Measurements from ENCODE around the gene DVL2.
A peak's percentile ranks its signal among the peaks of the same experiment; 100 is the strongest.

Gene DVL2

GRCh38 chr17:7266784-7267183 is 32.5 kb upstream of the DVL2 start:
- H3K4me3 ChIP-seq, result no peak overlapping the region
- no peaks in the 10 kb centered on the region for H3K9me3 ChIP-seq (ENCODE audit: low read depth, low read length)
- DNase-seq (ENCODE audit: low read depth, low spot score), result no peak
- no peaks in the 10 kb centered on the region for H3K36me3 ChIP-seq (ENCODE audit: insufficient read depth, low read length)
- no peak overlapping the region for H3K9ac ChIP-seq (ENCODE audit: insufficient read length)
- no peak for TF ChIP-seq EZH2 (IDR thresholded peaks at IDR 0.05)
- TF ChIP-seq POLR2AphosphoS5 (IDR thresholded peaks at IDR 0.05; ENCODE audit: borderline replicate concordance, low read depth, low read length), result no peak
- no peak for TF ChIP-seq FOXP2 (optimal IDR thresholded peaks at IDR 0.05; ENCODE audit: control extremely low read depth, extremely low read length, insufficient read depth)
- H3K27ac ChIP-seq, result no peak overlapping the region

DNA sequence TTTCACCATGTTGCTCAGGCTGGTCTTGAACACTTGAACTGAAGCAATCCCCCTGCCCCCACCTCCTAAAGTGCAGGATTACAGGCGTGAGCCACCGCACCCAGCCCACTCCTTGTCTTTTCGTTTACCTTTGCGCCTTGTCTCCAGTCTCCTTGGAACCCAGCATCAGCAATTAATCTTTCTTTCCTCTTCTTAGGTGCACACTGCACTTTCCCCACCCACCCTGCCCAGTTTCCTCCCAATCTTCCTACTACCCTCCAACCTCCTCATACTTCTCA is 29.4 kb upstream of the DVL2 start:
- Histone ChIP-seq H3K4me3 (no peak overlapping the region), H3K9ac (ENCODE audit: insufficient read length) (no peak overlapping the region), H3K9me3 (ENCODE audit: low read depth, low read length) (no peaks in the 10 kb centered on the region), H3K27ac (no peak overlapping the region), H3K36me3 (ENCODE audit: insufficient read depth, low read length) (peaks cover 13% of the 10 kb centered on the region)
- no peak for DNase-seq (ENCODE audit: low read depth, low spot score)
- TF ChIP-seq EZH2 (IDR thresholded peaks at IDR 0.05) (no peak), FOXP2 (optimal IDR thresholded peaks at IDR 0.05; ENCODE audit: control extremely low read depth, extremely low read length, insufficient read depth) (no peak), POLR2AphosphoS5 (IDR thresholded peaks at IDR 0.05; ENCODE audit: borderline replicate concordance, low read depth, low read length) (no peak)

DNA sequence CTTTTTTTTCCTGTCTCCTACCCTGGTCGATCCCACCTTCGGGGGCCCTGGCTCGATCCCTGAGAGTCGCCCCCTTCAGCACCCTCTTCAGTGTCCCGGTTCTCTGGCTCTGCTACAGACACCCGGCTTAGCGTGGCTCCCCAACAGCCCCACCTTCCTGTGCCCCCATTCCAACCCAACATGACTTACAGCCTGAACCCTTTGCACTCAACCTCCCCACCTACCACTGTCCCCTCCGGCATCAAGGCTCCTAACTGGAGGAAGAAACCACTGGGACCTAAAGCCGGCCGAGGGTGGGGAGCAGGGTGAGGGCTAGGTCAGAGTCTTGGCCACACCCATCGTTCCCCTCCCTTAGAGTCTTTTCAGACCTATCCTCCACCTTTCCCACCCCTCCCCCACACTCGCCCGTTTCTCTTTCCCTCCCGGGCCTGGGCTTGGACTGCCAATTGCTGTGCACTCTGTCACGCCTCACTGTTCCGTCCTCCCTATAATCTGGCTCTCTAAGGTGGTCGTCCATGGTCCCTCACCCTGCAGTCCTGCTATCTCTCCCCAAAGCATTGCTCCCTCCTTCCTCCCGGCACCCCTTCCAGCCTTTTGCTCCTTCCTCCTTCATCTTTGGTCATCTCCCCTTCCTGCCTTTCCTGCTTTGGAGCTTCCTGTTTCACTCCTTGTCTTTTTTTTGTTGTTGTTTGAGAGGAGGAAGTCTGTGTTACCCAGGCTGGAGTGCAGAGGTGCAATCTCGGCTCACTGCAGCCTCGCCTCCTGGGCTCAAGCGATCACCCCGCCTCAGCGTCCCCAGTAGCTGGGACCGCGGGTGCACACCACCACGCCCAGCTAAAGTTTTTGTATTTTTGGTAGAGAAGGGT is 28.9 kb upstream of the DVL2 start:
- H3K9ac ChIP-seq (ENCODE audit: insufficient read length), result no peak overlapping the region
- no peak for TF ChIP-seq FOXP2 (optimal IDR thresholded peaks at IDR 0.05; ENCODE audit: control extremely low read depth, extremely low read length, insufficient read depth)
- no peak for TF ChIP-seq POLR2AphosphoS5 (IDR thresholded peaks at IDR 0.05; ENCODE audit: borderline replicate concordance, low read depth, low read length)
- TF ChIP-seq EZH2 (IDR thresholded peaks at IDR 0.05), result no peak
- DNase-seq (ENCODE audit: low read depth, low spot score), result no peak
- H3K9me3 ChIP-seq (ENCODE audit: low read depth, low read length), result no peaks in the 10 kb centered on the region
- H3K27ac ChIP-seq, result no peak overlapping the region
- H3K4me3 ChIP-seq, result no peak overlapping the region
- H3K36me3 ChIP-seq (ENCODE audit: insufficient read depth, low read length), result peaks cover 17% of the 10 kb centered on the region

- peaks cover 17% of the 10 kb centered on the region for H3K36me3 ChIP-seq (ENCODE audit: insufficient read depth, low read length)
- TF ChIP-seq POLR2AphosphoS5 (IDR thresholded peaks at IDR 0.05; ENCODE audit: borderline replicate concordance, low read depth, low read length) (no peak), FOXP2 (optimal IDR thresholded peaks at IDR 0.05; ENCODE audit: control extremely low read depth, extremely low read length, insufficient read depth) (no peak), EZH2 (IDR thresholded peaks at IDR 0.05) (no peak)
- H3K27ac ChIP-seq, result no peak within 1 kb of the TSS
- no peak for DNase-seq (ENCODE audit: low read depth, low spot score)
- no peaks in the 10 kb centered on the region for H3K9me3 ChIP-seq (ENCODE audit: low read depth, low read length)
- no peak within 1 kb of the TSS for H3K4me3 ChIP-seq
- no peak within 1 kb of the TSS for H3K9ac ChIP-seq (ENCODE audit: insufficient read length)
Measured at GRCh38 chr17:7262192-7262934, 28.0 kb upstream of the DVL2 start, which contains the start of gene CLDN7. Gene CLDN7, minus strand, starts transcription at chr17:7262478. Its CDS starts 435 bp downstream, at chr17:7262043.

- Histone ChIP-seq H3K36me3 (ENCODE audit: insufficient read depth, low read length) (peaks cover 17% of the 10 kb centered on the region), H3K9me3 (ENCODE audit: low read depth, low read length) (no peaks in the 10 kb centered on the region), H3K4me3 (no peak overlapping the region), H3K9ac (ENCODE audit: insufficient read length) (no peak overlapping the region), H3K27ac (no peak overlapping the region)
- no peak for TF ChIP-seq EZH2 (IDR thresholded peaks at IDR 0.05)
- TF ChIP-seq POLR2AphosphoS5 (IDR thresholded peaks at IDR 0.05; ENCODE audit: borderline replicate concordance, low read depth, low read length), result no peak
- TF ChIP-seq FOXP2 (optimal IDR thresholded peaks at IDR 0.05; ENCODE audit: control extremely low read depth, extremely low read length, insufficient read depth), result no peak
- DNase-seq (ENCODE audit: low read depth, low spot score), result no peak
Measured at GRCh38 chr17:7261379-7262191, 27.3 kb upstream of the DVL2 start.

DNA sequence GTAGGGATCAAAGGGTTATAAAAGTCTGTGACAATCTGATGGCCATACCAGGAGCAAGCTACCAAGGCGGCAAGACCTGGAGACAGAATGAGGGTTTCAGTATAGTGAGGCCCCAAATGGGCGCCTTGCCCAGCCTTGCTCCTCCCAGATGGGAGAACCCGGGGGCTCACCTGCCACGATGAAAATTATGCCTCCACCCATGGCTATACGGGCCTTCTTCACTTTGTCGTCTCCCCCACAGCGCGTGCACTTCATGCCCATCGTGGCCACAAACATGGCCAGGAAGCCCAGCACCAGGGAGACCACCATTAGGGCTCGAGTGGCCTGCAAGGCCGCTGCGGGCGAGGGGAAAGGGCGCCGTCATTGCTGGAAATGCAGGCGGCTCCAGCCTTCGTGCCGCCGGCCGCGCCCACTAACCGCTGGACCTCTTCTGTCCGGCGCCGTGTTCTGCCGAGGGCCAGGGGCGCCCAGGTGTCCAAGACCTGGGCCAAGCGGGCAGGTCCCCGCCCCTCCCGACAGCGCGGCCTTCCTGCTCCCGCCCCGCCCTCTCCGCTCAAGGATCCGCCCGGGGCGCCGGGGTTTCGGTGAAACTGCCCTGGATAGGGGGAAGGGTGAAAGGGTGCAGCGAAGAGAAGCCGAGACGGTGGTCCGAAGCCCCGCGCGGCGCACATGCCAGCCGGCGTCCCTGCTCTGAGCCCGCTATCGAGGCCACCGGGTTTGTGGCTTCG is 26.5 kb upstream of the DVL2 start:
- H3K4me3 ChIP-seq, result no peak overlapping the region
- DNase-seq (ENCODE audit: low read depth, low spot score), result no peak

GRCh38 chr17:7260151-7260550 is 25.8 kb upstream of the DVL2 start:
- Histone ChIP-seq H3K27ac (peak overlapping the region; percentile 84; the same call in 1 of the 2 replicates), H3K36me3 (ENCODE audit: insufficient read depth, low read length) (peaks cover 20% of the 10 kb centered on the region), H3K4me3 (no peak overlapping the region), H3K9me3 (ENCODE audit: low read depth, low read length) (no peaks in the 10 kb centered on the region), H3K9ac (ENCODE audit: insufficient read length) (no peak overlapping the region)
- no peak for DNase-seq (ENCODE audit: low read depth, low spot score)
- TF ChIP-seq POLR2AphosphoS5 (IDR thresholded peaks at IDR 0.05; ENCODE audit: borderline replicate concordance, low read depth, low read length) (no peak), FOXP2 (optimal IDR thresholded peaks at IDR 0.05; ENCODE audit: control extremely low read depth, extremely low read length, insufficient read depth) (no peak), EZH2 (IDR thresholded peaks at IDR 0.05) (no peak)

More for the DNA sequence above, 26.5 kb upstream of the DVL2 start:
- H3K9ac ChIP-seq (ENCODE audit: insufficient read length), result no peak overlapping the region
- no peaks in the 10 kb centered on the region for H3K9me3 ChIP-seq (ENCODE audit: low read depth, low read length)
- peaks cover 17% of the 10 kb centered on the region for H3K36me3 ChIP-seq (ENCODE audit: insufficient read depth, low read length)
- TF ChIP-seq EZH2 (IDR thresholded peaks at IDR 0.05) (no peak), FOXP2 (optimal IDR thresholded peaks at IDR 0.05; ENCODE audit: control extremely low read depth, extremely low read length, insufficient read depth) (no peak), POLR2AphosphoS5 (IDR thresholded peaks at IDR 0.05; ENCODE audit: borderline replicate concordance, low read depth, low read length) (no peak)
- no peak overlapping the region for H3K27ac ChIP-seq

Measured in SK-N-MC (cell line).